Astrocyte of the spinal cord (primary cell): Measurements from ENCODE around the gene FNIP2.

Source experiments
- DNase-seq: peaks from one replicate; pipeline ENCODE4 v3.0.0; 2011; ENCODE audit warnings: low read depth, low spot score
- H3K4me3 ChIP-seq: 2 replicates; pipeline ENCODE4 v1.5.1; 2011; ENCODE audit warnings: low read depth, mild to moderate bottlenecking, low read length, moderate library complexity
- in situ Hi-C: cut with HindIII; loops from 2 replicates; pipeline ENCODE4 v1.10.0; 2017; ENCODE audit warnings: low sequenced_read_pairs
- TF ChIP-seq, protein P1 (sequence below): IDR thresholded peaks from 2 replicates; pipeline ENCODE4 v1.5.1; 2012; ENCODE audit warnings: low read depth, mild to moderate bottlenecking, low read length, inconsistent platforms

FNIP2 gene

DNA sequence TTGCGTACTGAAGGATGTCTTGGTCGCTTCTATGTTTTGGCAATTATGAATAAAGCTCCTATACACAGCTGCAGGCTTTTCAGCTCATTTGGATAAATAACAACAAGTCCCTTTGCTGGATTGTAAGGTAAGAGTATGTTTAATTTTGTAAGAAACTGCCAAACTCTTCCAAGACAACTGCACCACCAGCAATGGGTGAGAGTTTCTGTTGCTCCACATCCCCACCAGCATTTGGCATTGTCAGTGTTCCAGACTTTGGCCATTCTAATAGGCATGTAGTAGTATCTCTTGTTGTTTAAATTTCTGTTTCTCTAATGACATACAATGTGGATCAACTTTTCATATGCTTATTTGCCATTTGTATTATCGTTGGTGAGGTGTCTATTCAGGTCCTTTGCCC lies 44.3 kb downstream of the FNIP2 start:
- H3K4me3 ChIP-seq, result no peak overlapping the region
- in situ Hi-C loops, result no loop called here
- no peak for DNase-seq
- TF ChIP-seq, protein P1, sequence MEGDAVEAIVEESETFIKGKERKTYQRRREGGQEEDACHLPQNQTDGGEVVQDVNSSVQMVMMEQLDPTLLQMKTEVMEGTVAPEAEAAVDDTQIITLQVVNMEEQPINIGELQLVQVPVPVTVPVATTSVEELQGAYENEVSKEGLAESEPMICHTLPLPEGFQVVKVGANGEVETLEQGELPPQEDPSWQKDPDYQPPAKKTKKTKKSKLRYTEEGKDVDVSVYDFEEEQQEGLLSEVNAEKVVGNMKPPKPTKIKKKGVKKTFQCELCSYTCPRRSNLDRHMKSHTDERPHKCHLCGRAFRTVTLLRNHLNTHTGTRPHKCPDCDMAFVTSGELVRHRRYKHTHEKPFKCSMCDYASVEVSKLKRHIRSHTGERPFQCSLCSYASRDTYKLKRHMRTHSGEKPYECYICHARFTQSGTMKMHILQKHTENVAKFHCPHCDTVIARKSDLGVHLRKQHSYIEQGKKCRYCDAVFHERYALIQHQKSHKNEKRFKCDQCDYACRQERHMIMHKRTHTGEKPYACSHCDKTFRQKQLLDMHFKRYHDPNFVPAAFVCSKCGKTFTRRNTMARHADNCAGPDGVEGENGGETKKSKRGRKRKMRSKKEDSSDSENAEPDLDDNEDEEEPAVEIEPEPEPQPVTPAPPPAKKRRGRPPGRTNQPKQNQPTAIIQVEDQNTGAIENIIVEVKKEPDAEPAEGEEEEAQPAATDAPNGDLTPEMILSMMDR, result no peak

DNA sequence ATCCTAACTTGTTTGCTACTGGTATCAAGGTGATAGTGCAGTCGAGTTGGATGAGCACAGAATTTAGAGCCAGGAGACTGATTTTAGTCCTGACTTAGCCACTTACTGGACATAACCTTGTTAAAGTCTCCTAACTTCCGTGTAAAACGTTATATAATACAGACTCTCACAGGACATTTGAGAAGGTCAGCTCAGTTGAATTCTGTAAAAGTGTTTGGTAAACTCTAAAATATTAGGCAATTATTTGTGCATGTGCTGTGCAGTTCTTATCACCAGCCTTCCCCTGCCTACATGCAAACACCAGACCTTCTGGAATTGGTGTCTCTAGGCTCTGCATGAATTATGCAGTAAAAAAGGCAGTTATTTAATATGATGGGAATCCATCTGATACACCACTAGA lies 45.4 kb downstream of the FNIP2 start:
- DNase-seq, result no peak
- TF ChIP-seq, protein P1, result no peak
- H3K4me3 ChIP-seq, result no peak overlapping the region
- in situ Hi-C loops, result no loop called here

DNA sequence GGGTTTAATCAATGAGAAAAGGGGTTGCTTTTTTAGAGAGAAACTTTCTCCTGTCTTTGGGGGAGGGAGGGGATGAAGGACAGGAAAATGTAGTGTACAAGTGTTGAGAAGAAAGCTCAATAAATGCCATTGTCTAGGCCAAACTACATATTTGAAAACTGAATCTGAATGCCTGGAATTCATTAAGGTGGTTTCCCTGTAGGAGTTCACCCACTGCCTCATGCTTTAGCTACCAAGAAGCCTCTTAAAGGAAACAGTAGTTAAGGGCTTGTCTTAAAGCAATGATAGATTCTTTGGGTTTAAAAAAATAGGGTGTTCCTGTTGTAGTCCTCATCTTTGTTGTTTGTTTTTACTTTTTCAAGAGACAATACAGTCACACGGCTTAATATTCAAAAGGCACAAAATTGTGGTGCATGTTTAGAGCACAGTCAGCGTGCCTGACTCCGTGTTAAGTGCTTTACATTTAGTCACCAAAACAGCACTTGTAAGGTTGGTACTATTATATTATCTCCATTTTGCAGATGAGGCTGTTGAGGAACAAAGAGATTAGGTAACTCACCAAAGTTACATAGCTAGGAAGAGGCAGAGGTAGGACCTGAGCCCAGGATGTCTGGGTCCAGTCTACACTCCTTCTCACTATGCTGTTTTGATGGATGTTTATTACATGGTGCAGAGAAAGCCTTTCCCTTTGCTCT lies 46.0 kb downstream of the FNIP2 start:
- in situ Hi-C loops, result no loop called here
- DNase-seq, result peak; percentile 79
- no peak overlapping the region for H3K4me3 ChIP-seq
- TF ChIP-seq, protein P1, result no peak

DNA sequence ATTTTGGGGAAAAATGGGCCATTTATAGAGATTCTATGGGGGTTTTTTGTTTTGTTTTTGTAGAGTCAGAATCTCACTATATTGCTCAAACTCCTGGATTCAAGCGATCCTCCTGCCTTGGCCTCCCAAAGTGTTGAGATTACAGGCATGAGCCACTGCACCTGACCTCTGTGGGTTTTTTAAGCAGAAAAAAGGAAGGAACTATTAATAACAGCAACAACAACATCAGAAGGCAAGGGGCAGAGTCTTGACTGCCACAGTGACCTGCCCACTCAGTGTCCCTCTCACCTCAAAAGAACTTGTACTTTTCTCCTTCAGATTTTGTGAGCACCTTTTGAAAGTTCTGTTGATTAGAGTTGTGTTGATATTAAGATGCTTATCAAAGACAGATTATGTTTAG lies 48.1 kb downstream of the FNIP2 start:
- no peak for DNase-seq
- in situ Hi-C loops, result no loop called here
- TF ChIP-seq, protein P1, result no peak
- H3K4me3 ChIP-seq, result no peak overlapping the region

DNA sequence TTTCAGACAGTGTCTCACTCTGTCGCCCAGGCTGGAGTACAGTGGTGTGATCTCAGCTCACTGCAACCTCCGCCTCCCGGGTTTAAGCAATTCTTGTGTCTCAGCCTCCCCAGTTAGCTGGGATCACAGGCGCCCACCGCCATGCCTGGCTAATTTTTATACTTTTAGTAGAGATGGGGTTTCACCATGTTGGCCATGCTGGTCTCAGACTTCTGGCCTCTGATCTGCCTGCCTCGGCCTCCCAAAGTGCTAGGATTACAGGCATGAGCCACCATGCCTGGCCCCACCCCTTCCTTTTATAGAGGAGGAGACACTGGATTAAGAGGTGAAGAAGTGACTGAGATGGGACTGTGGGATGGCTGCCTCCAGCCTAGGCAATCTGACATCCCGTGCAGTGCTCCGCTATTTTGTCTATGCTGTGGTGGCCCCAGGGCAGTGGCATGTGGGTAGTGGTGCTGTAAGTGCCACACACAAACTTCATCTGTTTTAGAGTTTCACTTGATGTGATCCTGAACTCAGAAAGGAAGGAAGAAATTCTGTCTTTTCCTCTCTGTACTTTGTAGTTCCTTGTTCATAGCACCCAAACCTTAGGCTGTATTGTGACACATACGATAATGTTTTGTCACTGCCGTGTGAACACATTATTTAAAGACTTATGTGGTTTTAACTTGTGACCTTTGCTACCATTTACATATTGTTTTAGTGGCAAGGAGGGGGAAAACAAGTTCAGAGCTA lies 48.9 kb downstream of the FNIP2 start:
- H3K4me3 ChIP-seq, result no peak overlapping the region
- no peak for DNase-seq
- TF ChIP-seq, protein P1, result no peak
- in situ Hi-C loops, result no loop called here

DNA sequence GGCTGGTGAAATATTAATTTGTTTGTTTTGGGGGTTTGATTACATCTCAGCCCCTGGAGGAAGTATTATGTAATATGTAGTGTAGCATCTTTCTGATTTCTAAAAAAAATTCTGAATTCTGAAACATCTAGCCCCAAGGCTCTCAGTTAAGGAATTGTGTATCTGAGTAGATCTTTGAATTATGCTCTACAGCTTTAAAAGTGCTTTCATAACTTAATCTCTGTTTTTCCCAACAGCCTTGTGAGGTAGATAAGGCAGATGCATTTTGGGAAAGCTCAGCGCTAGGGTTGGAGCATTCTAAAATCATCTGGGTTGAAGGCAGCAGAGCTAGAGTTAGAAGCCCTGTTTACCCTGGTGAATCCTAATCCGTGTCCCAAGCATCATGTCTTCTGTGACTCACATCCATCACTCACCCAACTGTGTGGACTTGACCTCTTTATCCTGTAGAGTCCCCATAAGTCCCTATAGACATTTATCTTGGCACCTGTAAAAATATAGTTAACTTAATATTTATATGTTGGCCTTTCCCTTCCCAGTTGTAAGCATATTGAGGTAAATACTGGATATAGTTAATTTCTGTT lies 49.8 kb downstream of the FNIP2 start:
- TF ChIP-seq, protein P1, result no peak
- in situ Hi-C loops, result no loop called here
- no peak overlapping the region for H3K4me3 ChIP-seq
- DNase-seq, result no peak
